Heart left ventricle (tissue), 13 donors: ENCODE data around the gene KRT80.

Experiments
- POLR2A ChIP-seq, 2 donors: fragments of 450-650 bp; IDR thresholded peaks; one replicate each; pipeline ENCODE4 v1.6.1; 2017; ENCODE audit warnings: antibody characterized with exemption in 2 of 2, mild to moderate bottlenecking in 2 of 2, moderate library complexity in 2 of 2
- TF ChIP-seq, protein P1 (sequence below), 12 donors: fragments of 200-600 bp; sonication (generic) in 4 of 12; IDR thresholded peaks; one replicate each; pipeline versions ENCODE4 v1.5.0 to v1.8.0; 2018 to 2022; ENCODE audit warnings: antibody characterized with exemption in 12 of 12, mild to moderate bottlenecking in 5 of 12
- donor health status: ischemic (EF 13 %, LVEDD 7.1; RV severe dilation, severe dysfunction).
- donor health status: DM: no; HTN: yes; CAD: no.
- donor health status: DM: no; HTN: no; CAD: no.
- donor health status: ischemic (EF 25% LVEDD 6.9; RV normal size, moderate dysfunction).
- donor health status: ischemic (EF 25% LVEDD 5.7; RV mildly dilated, moderate dysfunction).
- donor health status: ischemic (EF 35%, LVEDD 5.7; RV mildly dilated, moderate dysfunction).
- donor health status: nonischemic (EF 11% LVEDD 7.7; RV severe dilation, severe dysfunction).
- donor health status: DM: yes; HTN: yes; CAD: no.
- donor health status: PGD.
- donor health status: ischemic (EF 29% LVEDD 5.4; RV normal size, mild dysfunction).
- donor health status: nonischemic (EF 23%, LVEDD 6.1; RV moderate dilation, normal function).

GRCh38 chr12:52148464-52149181, 43.2 kb downstream of the KRT80 start:
- TF ChIP-seq, protein P1, sequence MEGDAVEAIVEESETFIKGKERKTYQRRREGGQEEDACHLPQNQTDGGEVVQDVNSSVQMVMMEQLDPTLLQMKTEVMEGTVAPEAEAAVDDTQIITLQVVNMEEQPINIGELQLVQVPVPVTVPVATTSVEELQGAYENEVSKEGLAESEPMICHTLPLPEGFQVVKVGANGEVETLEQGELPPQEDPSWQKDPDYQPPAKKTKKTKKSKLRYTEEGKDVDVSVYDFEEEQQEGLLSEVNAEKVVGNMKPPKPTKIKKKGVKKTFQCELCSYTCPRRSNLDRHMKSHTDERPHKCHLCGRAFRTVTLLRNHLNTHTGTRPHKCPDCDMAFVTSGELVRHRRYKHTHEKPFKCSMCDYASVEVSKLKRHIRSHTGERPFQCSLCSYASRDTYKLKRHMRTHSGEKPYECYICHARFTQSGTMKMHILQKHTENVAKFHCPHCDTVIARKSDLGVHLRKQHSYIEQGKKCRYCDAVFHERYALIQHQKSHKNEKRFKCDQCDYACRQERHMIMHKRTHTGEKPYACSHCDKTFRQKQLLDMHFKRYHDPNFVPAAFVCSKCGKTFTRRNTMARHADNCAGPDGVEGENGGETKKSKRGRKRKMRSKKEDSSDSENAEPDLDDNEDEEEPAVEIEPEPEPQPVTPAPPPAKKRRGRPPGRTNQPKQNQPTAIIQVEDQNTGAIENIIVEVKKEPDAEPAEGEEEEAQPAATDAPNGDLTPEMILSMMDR (IDR thresholded peaks at IDR 0.05), result no peak
- no peak for TF ChIP-seq POLR2A (IDR thresholded peaks at IDR 0.05)
